Spleen (tissue), 7 donors: ENCODE measurements around the gene ZFAND4.

Experiments
- POLR2A ChIP-seq, 3 donors: fragments of 450-650 bp; IDR thresholded peaks; one replicate each; pipeline ENCODE4 v1.5.1; 2017; ENCODE audit warnings: antibody characterized with exemption in 3 of 3, mild to moderate bottlenecking in 1 of 3
- POLR2AphosphoS5 ChIP-seq, 3 donors: sonication (generic); formaldehyde crosslinking; IDR thresholded peaks; one replicate each; pipeline ENCODE4 v1.5.1; 2017; ENCODE audit warnings: antibody characterized with exemption in 3 of 3
- TF ChIP-seq, protein P1 (sequence below), 11 experiments: fragments of 200-600 bp in 7 of 11; fragments of 450-650 bp in 4 of 11; sonication (generic) in 4 of 11; IDR thresholded peaks in 8 of 11; conservative IDR thresholded peaks in 3 of 11; 1 replicate in 7 of 11; 2 replicates in 4 of 11; pipeline versions ENCODE4 v1.4.0 to v1.8.0; 2016 to 2021; ENCODE audit warnings: antibody characterized with exemption in 11 of 11, inconsistent platforms in 4 of 11, mild to moderate bottlenecking in 1 of 11
- donor health status: DM: no; HTN: no; CAD: no; lungs with moderate emphysema.
- donor health status: DM: no; HTN: no; CAD: no.
- donor health status: DM: no; HTN: no; CAD: no.

DNA sequence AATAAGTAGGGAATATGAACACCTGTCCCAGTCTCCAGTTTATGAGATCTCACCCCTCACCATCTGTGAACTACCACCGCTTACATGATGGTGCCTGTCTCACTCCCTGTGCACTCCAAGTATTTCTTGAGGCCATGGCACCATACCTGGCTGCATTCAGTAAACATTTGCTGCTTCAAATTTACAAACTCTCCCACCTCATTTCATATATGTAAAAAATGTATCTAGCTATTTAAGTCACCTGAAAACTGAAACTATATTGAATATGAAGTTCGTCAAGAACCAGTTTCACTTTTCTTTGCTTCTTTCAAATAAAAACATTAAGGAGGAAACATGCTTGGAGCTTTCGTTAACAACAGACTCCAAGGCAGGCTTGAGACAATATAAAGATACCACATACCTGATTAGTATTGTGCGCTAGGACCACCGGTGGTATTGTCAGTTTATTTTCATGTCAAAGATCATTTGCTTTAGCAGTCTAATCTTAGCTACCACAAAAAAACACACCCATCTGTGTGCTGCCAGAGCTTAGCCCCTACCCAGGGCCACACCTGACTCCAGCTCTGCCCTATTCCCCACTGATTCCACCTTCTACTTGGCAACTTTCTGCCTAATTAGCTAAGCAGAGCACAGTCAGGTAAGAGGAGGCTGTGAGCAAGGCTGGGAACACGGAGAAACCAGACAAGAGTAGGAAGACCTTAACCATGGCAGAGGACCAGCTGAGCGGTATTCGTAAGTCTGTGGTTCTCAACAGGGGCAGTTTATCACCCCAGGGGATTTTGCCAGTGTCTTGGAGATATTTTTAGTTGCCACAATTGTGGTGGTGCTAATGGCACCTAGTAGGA lies 92.0 kb downstream of the ZFAND4 start:
- TF ChIP-seq, protein P1, sequence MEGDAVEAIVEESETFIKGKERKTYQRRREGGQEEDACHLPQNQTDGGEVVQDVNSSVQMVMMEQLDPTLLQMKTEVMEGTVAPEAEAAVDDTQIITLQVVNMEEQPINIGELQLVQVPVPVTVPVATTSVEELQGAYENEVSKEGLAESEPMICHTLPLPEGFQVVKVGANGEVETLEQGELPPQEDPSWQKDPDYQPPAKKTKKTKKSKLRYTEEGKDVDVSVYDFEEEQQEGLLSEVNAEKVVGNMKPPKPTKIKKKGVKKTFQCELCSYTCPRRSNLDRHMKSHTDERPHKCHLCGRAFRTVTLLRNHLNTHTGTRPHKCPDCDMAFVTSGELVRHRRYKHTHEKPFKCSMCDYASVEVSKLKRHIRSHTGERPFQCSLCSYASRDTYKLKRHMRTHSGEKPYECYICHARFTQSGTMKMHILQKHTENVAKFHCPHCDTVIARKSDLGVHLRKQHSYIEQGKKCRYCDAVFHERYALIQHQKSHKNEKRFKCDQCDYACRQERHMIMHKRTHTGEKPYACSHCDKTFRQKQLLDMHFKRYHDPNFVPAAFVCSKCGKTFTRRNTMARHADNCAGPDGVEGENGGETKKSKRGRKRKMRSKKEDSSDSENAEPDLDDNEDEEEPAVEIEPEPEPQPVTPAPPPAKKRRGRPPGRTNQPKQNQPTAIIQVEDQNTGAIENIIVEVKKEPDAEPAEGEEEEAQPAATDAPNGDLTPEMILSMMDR (IDR thresholded peaks at IDR 0.05 in 8 of 11, conservative IDR thresholded peaks at IDR 0.05 in 3 of 11), result no peak
- no peak for TF ChIP-seq POLR2A (IDR thresholded peaks at IDR 0.05)
- TF ChIP-seq POLR2AphosphoS5 (IDR thresholded peaks at IDR 0.05), result no peak
